NCI-H1092 treated with DMSO at 0.1 percent for 48 hours (cell line): ENCODE measurements around the gene OSTN.
"Not testable (repeated sequence)": the region's sequence is repeated elsewhere in the genome, so short reads cannot be mapped to it uniquely, and the experiment has no call there.

Experiments
- DNase-seq: peaks from one replicate; lab custom pipeline; 2025; lab: John Stamatoyannopoulos, UW

The OSTN gene

DNA sequence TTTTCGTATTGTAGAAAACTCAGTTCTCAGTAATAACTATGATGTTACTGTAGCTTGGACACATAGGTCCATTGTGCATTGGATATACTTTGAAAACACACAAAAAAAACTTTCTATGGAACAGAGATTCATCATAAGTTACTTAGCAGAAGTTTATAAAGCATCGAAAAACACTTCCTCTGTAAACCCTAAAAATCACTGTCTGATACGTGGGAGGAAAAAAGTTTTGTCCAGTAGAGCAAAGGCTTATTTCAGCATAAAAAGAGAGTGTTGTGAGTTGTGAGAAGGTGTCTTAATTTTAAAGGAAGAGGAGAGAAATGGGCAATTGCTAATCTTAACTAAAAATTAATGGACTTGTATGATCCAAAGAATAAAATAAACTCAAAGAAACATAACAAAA, 64.8 kb downstream of the OSTN start:
- no peak for DNase-seq

DNA sequence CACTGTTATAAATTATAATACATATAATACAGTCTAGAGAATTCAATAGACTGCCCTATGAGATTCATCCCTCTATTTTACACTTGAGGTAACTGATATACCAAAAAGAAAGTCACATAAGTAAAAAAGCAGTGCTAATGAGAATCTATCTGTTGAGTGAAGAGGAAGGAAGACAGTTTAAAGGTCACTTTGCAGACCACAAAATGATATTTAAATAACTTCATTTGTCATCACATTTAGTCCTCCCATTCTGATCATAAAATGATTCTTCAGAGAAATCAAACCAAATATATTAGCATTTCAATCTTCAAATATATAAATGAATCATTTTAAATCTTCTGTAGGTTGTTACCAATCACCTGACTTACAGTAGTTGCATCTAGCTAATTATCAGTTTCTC, 69.7 kb downstream of the OSTN start:
- no peak for DNase-seq

DNA sequence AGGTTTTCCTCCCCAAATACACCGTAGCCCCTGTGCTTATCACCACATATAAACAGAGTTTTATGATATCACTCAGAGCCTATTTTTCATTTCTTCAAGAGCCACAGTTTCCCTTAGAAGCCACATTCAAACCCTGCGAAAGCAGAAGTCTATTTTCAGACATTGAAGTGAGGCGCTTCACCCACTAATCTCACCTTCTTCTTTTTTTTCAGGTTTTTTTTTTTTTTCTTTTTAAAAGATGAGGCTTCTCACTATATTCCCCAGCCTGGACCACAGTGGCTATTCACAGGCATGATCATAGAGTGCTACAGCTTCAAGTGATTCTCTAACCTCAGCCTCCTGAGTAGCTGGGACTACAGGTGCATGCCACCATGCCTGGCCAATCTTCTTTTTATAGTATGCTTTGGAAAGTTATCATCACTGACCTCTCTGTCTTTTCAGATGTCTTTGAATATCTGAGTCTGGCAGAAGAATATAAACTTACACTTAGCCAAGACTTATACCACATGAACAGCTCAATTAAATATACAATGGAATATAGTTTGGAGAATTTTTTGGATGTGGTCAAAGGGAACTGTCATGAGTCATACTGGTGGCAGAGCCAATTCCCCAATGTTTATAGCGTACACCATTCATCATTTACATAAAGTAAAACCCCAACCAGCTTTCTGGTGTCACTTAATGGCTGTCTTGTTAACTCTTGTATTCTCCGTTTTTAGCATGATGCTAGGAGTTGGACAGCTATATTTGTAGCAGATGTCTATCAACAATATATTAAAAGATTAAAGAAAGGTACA, 70.4 kb downstream of the OSTN start:
- DNase-seq, result no peak

DNA sequence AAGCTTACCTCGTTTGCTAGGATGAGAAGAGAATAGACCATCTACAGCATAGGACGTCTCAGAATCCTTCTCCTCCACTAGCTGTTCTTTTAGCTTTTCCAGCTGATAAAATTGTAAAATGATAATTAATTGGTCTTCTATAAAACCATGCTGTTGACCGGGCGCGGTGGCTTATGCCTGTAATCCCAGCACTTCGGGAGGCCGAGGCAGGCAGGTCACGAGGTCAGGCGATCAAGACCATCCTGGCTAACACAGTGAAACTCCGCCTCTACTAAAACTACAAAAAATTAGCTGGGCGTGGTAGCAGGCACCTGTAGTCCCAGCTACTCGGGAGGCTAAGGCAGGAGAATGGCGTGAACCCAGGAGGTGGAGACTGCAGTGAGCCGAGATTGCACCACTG, 76.2 kb downstream of the OSTN start:
- DNase-seq, result not testable (repeated sequence)

DNA sequence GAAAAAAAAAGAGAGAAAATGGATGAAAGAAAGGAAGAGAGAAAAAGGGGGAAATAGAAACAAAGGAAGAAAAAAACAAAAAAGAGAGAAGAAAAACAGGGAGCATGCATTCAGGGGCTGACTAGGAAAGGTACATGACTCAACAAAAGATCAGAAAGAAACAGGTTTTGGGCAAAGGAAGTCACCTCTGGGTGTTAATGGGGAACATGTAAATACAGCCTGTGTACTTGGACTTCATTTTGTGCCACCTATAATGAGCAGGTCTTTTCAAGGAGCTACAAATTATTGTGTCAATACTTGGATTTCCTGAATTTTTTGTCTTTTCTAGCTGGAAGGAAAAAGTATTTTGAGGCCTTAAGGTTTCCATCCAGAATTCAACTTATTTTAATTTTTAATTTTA, 76.7 kb downstream of the OSTN start:
- no peak for DNase-seq

DNA sequence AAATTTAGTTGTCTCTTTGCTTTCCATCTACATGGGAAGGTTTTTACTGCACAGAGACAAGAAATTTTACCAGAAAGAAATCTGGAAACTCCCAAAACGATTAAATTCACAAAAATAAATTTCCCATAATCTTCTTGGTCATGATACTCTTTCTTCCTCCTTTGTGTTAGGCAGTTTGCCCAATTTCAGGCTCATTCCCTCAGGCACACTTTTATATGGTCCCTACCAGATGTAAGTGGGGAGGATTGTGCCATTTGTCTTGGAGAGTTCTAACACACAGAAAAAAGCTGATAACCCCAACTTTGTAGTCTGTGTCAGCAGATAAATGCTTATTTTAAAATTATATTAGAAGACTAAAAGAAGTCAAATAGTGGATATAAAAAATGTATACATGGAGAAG, 81.1 kb downstream of the OSTN start:
- no peak for DNase-seq

DNA sequence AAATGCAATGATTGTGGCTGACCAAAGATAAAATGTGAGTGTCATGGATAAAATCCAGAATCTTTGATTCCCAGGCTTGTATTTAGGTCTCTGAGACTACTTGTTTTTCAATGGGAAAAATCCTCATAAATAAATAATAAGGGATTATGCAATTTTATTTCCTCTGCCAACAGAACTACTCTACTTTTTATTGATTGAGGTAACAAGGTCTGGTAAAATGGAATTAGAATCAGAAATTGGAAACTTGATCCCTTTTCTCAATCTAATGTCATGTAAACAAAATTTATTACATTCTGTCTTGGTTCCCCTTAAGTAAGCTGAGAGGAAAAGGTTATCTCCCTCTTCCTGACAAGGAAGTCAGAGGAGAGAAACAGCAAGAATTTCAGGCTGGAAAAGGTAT, 81.8 kb downstream of the OSTN start:
- no peak for DNase-seq

DNA sequence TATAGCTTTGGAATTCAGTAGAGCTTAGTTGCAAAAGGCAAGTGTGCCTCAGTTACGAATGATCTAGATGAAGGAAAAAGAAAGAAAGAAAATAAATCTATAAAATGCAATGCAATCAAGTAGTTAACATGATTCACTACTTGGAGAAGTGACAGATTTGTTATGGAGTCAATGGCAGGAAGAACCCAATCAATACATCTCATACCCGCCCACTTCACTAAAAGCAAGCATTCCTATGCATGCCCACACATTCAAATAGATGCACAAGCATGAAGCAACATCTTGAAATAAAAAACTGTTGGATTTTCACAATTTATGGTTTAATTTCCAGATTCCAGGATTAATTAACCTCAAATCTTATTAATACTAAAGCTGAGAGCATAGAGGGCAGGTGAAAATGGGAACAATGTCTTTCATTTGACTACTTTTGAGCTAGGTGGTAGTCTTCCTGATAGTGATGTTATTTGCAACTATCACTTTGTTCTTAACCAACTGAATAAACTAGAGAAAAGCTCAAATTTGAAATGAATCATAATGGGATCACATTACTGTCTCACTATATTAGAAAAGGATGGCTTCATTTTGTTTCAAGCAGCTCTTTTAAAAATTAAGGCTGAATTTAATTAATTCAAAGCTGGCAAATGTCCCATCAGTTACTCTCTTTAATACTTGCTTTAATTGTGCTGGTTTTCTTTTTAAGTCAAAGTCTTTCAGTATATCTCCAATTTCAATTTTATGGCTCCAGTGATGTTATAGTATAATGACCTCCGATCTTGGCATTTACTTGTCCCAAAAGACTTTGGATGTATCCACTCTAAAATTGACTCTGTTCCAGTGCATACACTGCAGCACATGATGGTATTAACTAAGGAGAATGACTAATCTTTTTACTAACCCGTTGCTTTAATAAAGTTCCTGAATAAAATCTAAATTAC, 83.5 kb downstream of the OSTN start:
- no peak for DNase-seq

DNA sequence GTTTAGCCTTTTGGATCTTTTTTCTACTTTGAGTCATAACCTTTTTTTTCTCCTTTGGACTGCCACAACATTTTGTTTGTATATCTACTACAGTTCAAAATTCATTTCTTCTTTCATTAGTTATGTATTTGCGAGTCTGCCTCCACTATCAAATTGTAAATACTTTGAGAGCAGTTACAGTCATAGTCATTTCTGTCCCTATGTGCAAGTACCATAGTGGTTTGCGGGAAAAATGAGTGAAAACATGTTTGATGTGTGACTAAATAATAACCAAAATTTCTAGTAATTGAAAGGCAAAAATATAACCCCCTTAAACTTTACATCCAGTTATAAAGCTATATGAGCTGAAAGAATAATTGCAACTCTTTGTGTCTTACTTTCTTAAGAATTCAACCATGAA, 84.4 kb downstream of the OSTN start:
- no peak for DNase-seq

DNA sequence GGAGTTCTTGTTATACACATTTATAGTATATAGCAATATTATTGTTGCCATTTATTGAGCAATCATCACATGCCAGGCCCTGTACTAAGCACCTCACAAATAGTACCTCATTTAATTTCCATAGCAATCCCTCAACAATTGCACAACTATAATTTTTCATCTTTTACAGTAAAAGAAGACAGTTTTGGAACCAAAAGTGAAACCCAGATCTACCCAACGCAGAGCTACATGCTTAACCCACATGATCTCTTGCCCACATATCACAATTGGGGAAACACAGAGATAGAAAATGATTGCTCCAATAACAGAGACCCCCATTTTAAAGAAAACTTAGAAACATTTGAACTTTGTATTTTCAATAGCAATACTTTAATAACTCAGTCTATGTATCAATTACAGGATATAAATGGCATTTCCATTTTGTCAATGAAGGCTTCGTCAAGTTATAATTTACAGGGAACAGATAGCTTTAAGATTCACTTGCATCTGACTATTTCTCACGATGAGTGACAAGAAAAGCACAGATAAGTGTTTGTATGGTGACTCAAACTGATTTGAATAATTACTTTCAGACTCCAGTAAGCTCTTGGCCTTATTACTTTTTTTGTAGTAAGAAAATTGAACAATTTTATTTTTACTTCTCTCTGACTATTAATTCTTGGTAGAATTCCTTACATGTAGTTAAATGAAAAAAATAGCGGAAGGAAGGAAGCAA, 91.4 kb downstream of the OSTN start:
- no peak for DNase-seq

DNA sequence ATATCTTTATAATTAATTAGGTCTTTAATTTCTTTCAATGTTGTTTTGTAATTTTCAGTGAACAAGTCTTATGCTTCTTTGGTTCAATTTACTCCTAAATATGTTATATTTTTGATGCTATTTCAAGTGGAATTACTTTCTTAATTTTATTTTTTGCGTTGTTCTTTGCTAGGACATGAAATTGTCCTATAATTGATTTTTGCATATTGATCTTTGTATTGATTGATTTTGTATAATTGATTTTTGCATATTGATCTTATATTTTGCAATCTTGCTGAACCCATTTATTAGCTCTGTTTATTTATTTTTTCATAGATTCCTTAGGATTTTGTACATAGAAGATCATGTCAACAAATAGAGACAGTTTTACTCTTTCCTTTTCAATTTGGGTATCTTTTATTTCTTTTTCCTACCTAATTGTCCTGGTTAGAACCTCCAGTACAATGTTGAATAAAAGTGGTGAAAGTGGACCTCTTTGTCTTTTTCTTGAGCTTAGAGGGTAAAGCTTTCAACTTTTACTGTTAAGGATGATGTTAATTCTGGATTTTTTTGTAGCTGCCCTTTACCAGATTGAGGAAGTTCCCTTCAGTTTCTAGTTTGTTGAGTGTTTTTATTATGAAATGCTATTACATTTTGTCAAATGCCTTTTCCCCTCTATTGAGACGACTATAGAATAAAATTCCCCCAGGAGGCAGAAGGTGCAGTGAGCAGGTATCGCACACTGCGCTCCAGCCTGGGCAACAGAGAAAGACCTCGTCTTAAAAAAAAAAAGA, 93.4 kb downstream of the OSTN start:
- no peak for DNase-seq

DNA sequence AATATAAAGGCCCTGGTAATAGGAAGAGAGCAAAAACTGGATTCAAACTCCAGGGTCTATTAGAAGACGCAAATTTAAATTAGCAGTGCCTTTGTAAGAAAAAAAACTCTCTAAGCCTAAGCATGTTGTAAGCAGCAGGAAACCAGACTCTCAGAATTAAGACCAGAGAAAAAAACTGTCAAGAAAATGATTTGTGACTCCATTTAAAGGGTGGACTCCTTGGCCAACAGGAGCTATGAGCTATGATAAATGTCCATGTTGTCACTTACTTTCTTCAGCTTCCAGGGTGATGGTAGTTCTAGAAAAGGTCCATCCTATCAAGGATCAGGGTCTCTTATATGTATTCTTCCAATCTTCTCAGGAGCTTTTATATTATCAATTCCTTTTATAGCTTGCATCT, 95.2 kb downstream of the OSTN start:
- no peak for DNase-seq

DNA sequence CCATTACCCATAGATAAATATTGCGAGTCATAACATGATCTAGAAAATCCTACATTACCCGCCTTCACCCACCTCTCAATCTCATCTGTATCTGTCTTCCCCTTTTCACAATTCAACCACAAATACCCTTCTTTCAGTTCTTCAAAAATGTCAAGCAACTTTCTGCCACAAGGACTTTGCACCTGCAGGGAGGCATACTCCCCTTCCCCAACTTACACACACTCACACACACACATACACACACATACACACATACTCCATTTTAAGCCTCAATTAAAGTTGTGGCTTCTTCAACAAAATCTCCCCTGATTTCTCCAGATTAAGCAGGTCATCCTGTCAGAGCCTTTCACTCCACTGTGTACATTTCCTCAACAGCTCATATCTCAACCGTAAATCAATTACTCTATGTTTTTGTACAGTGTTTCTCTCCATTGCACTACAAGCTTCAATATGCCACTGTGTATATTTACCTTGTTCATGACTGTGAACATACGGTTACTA, 97.0 kb downstream of the OSTN start:
- no peak for DNase-seq

DNA sequence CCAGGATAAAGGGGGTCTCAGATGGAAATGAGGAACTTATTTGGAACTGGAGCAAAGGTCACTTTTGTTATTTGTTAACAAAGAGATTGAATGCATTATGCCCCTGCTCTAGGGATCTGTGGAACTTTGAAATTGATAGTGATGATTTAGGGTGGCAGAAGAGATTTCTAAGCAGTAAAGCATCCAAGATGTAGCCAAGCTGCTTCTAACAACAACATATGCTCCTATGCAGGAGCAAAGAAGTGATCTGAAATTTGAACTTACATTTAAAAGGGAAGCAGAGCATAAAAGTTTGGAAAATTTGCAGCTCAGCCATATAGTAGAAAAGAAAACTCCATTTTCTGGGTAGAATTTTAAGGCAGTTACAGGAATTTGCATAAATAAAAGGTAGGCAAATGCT, 99.8 kb downstream of the OSTN start:
- no peak for DNase-seq

DNA sequence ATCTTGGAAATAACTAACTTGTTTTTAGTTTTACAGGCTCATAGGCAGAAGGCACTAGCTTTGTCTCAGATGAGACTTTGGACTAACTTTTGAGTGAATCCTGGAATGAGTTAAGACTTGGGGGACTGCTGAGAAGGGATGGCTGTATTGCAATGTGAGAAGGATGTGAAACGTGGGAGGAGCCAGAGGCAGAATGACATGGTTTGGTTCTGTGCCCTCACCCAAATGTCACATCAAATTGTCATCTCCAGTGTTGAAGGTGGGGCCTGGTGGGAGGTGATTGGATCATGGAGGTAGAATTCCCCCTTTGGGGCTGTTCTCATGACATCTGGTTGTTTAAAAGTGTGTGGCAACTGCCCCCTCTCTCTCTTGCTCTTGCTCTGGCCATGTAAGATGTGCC, 101.4 kb downstream of the OSTN start:
- no peak for DNase-seq

DNA sequence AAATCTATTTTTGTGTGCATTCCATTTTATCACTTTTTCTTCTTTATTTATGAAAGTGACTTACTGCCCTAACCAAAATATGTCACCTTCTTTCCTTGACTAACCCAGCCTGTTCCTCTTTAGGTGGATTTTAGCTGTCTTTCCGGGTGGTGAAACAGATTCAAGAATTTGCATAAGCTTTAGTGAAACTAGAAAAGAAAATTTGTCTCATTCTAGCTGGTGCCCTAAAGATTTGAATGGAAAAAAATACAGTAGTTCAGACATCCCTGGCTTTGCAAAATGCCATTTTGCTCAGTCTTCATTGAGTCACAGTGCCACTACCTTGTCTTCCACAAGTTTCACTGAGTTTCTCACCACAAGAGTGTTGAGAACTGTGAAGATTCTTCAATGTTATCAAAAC, 102.0 kb downstream of the OSTN start:
- DNase-seq, result no peak

DNA sequence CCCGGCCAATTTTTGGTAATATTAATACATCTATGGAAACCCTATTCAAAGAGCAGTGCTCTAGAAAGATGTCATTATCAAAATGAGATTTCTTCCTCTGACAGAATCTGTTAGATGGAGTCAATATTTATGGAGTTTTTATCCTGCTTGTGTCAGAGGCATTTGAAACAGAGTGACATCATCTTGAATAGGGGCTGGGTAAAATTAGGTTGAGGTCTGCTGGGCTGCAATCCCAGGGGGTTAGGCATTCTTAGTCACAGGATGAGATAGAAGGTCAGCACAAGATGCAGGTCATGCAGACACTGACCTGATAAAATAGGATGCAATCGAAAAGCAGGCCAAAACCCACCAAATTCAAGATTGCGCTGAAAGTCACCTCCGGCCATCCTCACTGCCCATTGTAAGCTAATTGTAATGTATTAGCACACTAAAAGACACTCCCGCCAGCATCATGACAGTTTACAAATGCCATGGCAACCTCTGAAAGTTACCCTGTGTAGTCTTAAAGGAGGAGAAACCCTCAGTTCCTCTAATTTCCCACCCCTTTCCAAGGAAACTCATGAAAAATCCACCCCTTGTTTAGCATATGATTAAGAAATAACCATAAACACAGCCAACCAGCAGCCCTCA, 102.9 kb downstream of the OSTN start:
- no peak for DNase-seq

DNA sequence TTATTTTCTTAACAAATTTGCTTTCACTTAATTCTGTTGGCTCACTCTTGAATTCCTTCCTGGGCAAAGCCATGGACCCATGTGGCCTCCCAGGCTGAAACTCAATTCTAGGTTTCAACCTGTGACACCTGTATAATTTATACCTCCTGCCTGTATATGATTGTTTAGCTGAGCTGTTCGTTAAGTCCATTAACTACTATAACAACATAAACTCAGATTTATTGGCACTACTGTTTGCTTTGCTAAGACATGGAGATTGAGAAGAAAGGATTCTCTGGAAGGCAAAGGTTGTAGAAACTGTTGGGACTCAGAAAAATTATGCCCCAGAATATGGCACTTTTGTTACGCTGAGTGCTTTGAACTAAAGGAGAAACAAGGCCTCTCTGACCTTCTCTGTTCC, 103.4 kb downstream of the OSTN start:
- DNase-seq, result no peak

DNA sequence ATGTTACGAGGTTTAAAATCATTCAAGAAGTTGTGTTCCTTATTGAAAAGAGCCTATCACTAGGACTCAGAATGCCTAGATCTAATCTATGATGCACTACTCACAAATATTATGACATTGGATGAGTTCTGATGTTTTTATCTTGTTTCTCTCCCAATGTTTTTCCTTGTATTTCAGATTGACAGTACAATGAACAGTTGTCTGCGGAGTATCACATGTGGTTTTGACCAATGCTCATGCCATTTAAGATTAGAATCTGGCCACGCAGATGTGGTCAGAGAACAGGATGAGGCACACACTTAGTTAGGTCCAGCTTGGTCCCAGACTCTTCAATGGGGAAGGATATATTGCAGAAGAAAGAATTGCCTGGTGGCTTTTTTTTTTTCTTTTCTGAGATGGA, 104.6 kb downstream of the OSTN start:
- no peak for DNase-seq

DNA sequence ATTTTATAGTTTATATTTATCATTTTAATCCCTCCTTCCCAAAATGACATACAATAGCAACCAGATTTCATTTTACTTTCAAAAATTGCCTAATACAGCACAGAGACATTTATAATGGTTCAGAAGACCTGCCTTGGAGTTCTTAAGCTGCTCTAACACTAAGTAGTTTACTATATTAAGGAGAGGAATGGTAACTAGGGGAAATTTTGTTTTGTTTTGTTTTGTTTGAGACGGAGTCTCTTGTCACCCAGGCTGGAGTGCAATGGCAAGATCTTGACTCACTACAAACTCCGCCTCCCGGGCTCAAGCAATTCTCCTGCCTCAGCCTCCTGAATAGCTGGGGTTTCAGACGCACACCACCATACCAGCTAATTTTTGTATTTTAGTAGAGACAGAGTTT, 107.4 kb downstream of the OSTN start:
- DNase-seq, result no peak

DNA sequence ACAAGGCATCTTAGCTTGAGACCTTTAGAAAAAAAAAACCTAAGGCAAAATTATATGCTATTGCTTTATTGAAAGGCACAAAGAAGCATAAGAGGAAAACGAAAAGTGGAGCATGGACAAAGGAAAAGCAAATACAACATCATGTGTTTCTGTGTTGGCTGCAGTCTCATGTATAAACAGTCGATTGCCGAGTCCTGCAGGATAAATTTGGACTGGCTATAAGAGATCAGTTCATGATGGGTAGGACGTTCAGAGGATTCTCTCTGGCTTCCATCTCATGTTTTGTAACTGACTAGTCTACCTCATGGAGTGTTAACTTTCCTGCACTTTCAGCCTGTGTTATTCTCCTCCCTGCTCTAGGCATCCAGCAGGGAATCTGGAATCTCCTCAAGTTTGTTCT, 108.3 kb downstream of the OSTN start:
- DNase-seq, result no peak
